ENCODE measurements around the gene RNF10. TPM values are rescaled to one million over a fixed set of nuclear protein-coding genes. Genes with fewer than 3 reads are reported as not detected.
"Not testable (repeated sequence)": the region's sequence is repeated elsewhere in the genome, so short reads cannot be mapped to it uniquely, and the experiment has no call there.

The RNF10 gene
- total and polyA plus RNA-seq, 2 experiments from 2014 or later, result 113 to 149 TPM

DNA sequence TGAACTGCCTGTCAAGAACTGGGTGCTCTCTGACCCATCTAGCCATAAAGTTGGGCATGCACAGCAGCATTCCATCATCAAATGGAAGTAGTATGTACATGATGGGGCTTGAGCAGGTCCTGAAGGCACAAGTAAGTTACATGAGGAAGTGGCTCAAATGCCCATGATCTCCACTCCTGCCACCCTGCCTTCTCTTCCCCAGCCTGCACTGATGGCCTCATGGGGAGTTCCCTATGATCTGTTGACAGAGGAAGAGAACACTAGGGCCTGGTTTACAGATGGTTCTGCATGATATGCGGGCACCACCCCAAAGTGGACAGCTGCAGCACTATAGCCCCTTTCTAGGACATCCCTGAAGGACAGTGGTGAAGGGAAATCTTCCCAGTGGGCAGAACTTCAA lies 77.4 kb downstream of the RNF10 start:
- H3K36me3 ChIP-seq (ENCODE audit: insufficient read depth); H3K4me1 Mint-ChIP-seq; H3K4me2 ChIP-seq; H3K27me3 Mint-ChIP-seq (ENCODE audit: insufficient read depth, low read depth, poor library complexity); DNase-seq (ENCODE audit: low spot score); H3K9me3 Mint-ChIP-seq; H3F3A ChIP-seq (replicated peaks; ENCODE audit: low read depth); H3K4me3 ChIP-seq; H3K79me2 ChIP-seq (replicated peaks; ENCODE audit: insufficient read depth); H3K36me3 Mint-ChIP-seq (ENCODE audit: low read depth); H4K20me1 ChIP-seq (replicated peaks; ENCODE audit: insufficient read depth); H3K4me3 Mint-ChIP-seq; H3K9me2 ChIP-seq (ENCODE audit: insufficient read depth); H2AFZ ChIP-seq; ATAC-seq; H3K27ac ChIP-seq (ENCODE audit: low read depth); H3K4me1 ChIP-seq (ENCODE audit: insufficient read depth); H3K27me3 ChIP-seq (ENCODE audit: insufficient read depth); H3K27ac Mint-ChIP-seq: not testable (repeated sequence)

DNA sequence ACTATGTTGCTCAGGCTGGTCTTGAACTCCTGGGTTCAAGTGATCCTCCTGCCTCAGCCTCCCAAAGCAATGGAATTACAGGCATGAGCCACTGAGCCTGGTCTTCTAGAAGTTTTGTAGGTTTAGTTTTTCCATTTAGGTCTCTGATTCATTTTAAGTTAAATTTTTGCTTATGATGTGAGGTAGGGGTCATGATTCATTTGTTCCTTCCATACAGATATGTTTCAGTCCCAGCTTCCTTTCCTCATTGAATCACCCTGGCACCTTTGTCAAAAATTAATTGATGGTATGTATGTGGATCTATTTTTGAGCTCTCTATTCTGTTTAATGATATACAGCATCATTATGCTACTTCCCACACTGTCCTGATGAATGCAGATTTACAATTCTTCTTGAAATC lies 80.7 kb downstream of the RNF10 start:
- no peaks in the 10 kb centered on the region for H3F3A ChIP-seq (replicated peaks; ENCODE audit: low read depth)
- no peak overlapping the region for H3K4me2 ChIP-seq
- H3K36me3 Mint-ChIP-seq (ENCODE audit: low read depth), result no peaks in the 10 kb centered on the region
- no peak overlapping the region for H3K27ac Mint-ChIP-seq
- peaks cover 3% of the 10 kb centered on the region; the same call in 1 of the 3 replicates for H3K9me3 Mint-ChIP-seq
- no peak overlapping the region for H3K4me3 ChIP-seq
- no peaks in the 10 kb centered on the region for H3K9me2 ChIP-seq (ENCODE audit: insufficient read depth)
- no peaks in the 10 kb centered on the region for H3K36me3 ChIP-seq (ENCODE audit: insufficient read depth)
- H2AFZ ChIP-seq, result no peak overlapping the region
- peaks cover 4% of the 10 kb centered on the region; the same call in 1 of the 2 replicates for H3K4me1 ChIP-seq (ENCODE audit: insufficient read depth)
- H4K20me1 ChIP-seq (replicated peaks; ENCODE audit: insufficient read depth), result no peaks in the 10 kb centered on the region
- DNase-seq (ENCODE audit: low spot score) (no peak), ATAC-seq (no peak)
- peaks cover 10% of the 10 kb centered on the region for H3K4me1 Mint-ChIP-seq
- no peaks in the 10 kb centered on the region for H3K79me2 ChIP-seq (replicated peaks; ENCODE audit: insufficient read depth)
- no peak overlapping the region for H3K4me3 Mint-ChIP-seq
- H3K27ac ChIP-seq (ENCODE audit: low read depth), result no peak overlapping the region
- H3K27me3 Mint-ChIP-seq (ENCODE audit: insufficient read depth, low read depth, poor library complexity), result peaks cover 2% of the 10 kb centered on the region
- no peaks in the 10 kb centered on the region for H3K27me3 ChIP-seq (ENCODE audit: insufficient read depth)
- TF ChIP-seq, protein P1, sequence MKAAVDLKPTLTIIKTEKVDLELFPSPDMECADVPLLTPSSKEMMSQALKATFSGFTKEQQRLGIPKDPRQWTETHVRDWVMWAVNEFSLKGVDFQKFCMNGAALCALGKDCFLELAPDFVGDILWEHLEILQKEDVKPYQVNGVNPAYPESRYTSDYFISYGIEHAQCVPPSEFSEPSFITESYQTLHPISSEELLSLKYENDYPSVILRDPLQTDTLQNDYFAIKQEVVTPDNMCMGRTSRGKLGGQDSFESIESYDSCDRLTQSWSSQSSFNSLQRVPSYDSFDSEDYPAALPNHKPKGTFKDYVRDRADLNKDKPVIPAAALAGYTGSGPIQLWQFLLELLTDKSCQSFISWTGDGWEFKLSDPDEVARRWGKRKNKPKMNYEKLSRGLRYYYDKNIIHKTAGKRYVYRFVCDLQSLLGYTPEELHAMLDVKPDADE (IDR thresholded peaks at IDR 0.05), result no peak
- TF ChIP-seq EZH2phosphoT487 (IDR thresholded peaks at IDR 0.05; ENCODE audit: unreplicated experiment) (no peak), ZNF114 (CRISPR knock-in tag; IDR thresholded peaks at IDR 0.05) (no peak), POLR2AphosphoS5 (IDR thresholded peaks at IDR 0.05; ENCODE audit: low read depth) (no peak), EZH2 (IDR thresholded peaks at IDR 0.05; ENCODE audit: low read depth, unreplicated experiment) (no peak), ZNF331 (CRISPR knock-in tag; IDR thresholded peaks at IDR 0.05; ENCODE audit: low read depth) (no peak), CREB1 (CRISPR knock-in tag; IDR thresholded peaks at IDR 0.05; ENCODE audit: low read depth) (no peak)
- TF ChIP-seq, protein P2, sequence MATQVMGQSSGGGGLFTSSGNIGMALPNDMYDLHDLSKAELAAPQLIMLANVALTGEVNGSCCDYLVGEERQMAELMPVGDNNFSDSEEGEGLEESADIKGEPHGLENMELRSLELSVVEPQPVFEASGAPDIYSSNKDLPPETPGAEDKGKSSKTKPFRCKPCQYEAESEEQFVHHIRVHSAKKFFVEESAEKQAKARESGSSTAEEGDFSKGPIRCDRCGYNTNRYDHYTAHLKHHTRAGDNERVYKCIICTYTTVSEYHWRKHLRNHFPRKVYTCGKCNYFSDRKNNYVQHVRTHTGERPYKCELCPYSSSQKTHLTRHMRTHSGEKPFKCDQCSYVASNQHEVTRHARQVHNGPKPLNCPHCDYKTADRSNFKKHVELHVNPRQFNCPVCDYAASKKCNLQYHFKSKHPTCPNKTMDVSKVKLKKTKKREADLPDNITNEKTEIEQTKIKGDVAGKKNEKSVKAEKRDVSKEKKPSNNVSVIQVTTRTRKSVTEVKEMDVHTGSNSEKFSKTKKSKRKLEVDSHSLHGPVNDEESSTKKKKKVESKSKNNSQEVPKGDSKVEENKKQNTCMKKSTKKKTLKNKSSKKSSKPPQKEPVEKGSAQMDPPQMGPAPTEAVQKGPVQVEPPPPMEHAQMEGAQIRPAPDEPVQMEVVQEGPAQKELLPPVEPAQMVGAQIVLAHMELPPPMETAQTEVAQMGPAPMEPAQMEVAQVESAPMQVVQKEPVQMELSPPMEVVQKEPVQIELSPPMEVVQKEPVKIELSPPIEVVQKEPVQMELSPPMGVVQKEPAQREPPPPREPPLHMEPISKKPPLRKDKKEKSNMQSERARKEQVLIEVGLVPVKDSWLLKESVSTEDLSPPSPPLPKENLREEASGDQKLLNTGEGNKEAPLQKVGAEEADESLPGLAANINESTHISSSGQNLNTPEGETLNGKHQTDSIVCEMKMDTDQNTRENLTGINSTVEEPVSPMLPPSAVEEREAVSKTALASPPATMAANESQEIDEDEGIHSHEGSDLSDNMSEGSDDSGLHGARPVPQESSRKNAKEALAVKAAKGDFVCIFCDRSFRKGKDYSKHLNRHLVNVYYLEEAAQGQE (IDR thresholded peaks at IDR 0.05; ENCODE audit: unreplicated experiment), result no peak
- TF ChIP-seq, protein P3, sequence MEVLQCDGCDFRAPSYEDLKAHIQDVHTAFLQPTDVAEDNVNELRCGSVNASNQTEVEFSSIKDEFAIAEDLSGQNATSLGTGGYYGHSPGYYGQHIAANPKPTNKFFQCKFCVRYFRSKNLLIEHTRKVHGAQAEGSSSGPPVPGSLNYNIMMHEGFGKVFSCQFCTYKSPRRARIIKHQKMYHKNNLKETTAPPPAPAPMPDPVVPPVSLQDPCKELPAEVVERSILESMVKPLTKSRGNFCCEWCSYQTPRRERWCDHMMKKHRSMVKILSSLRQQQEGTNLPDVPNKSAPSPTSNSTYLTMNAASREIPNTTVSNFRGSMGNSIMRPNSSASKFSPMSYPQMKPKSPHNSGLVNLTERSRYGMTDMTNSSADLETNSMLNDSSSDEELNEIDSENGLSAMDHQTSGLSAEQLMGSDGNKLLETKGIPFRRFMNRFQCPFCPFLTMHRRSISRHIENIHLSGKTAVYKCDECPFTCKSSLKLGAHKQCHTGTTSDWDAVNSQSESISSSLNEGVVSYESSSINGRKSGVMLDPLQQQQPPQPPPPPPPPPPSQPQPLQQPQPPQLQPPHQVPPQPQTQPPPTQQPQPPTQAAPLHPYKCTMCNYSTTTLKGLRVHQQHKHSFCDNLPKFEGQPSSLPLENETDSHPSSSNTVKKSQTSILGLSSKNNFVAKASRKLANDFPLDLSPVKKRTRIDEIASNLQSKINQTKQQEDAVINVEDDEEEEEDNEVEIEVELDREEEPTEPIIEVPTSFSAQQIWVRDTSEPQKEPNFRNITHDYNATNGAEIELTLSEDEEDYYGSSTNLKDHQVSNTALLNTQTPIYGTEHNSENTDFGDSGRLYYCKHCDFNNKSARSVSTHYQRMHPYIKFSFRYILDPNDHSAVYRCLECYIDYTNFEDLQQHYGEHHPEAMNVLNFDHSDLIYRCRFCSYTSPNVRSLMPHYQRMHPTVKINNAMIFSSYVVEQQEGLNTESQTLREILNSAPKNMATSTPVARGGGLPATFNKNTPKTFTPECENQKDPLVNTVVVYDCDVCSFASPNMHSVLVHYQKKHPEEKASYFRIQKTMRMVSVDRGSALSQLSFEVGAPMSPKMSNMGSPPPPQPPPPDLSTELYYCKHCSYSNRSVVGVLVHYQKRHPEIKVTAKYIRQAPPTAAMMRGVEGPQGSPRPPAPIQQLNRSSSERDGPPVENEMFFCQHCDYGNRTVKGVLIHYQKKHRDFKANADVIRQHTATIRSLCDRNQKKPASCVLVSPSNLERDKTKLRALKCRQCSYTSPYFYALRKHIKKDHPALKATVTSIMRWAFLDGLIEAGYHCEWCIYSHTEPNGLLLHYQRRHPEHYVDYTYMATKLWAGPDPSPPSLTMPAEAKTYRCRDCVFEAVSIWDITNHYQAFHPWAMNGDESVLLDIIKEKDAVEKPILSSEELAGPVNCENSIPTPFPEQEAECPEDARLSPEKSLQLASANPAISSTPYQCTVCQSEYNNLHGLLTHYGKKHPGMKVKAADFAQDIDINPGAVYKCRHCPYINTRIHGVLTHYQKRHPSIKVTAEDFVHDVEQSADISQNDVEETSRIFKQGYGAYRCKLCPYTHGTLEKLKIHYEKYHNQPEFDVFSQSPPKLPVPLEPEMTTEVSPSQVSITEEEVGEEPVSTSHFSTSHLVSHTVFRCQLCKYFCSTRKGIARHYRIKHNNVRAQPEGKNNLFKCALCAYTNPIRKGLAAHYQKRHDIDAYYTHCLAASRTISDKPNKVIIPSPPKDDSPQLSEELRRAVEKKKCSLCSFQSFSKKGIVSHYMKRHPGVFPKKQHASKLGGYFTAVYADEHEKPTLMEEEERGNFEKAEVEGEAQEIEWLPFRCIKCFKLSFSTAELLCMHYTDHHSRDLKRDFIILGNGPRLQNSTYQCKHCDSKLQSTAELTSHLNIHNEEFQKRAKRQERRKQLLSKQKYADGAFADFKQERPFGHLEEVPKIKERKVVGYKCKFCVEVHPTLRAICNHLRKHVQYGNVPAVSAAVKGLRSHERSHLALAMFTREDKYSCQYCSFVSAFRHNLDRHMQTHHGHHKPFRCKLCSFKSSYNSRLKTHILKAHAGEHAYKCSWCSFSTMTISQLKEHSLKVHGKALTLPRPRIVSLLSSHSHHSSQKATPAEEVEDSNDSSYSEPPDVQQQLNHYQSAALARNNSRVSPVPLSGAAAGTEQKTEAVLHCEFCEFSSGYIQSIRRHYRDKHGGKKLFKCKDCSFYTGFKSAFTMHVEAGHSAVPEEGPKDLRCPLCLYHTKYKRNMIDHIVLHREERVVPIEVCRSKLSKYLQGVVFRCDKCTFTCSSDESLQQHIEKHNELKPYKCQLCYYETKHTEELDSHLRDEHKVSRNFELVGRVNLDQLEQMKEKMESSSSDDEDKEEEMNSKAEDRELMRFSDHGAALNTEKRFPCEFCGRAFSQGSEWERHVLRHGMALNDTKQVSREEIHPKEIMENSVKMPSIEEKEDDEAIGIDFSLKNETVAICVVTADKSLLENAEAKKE (CRISPR knock-in tag; IDR thresholded peaks at IDR 0.05), result no peak
- TF ChIP-seq, protein P4, sequence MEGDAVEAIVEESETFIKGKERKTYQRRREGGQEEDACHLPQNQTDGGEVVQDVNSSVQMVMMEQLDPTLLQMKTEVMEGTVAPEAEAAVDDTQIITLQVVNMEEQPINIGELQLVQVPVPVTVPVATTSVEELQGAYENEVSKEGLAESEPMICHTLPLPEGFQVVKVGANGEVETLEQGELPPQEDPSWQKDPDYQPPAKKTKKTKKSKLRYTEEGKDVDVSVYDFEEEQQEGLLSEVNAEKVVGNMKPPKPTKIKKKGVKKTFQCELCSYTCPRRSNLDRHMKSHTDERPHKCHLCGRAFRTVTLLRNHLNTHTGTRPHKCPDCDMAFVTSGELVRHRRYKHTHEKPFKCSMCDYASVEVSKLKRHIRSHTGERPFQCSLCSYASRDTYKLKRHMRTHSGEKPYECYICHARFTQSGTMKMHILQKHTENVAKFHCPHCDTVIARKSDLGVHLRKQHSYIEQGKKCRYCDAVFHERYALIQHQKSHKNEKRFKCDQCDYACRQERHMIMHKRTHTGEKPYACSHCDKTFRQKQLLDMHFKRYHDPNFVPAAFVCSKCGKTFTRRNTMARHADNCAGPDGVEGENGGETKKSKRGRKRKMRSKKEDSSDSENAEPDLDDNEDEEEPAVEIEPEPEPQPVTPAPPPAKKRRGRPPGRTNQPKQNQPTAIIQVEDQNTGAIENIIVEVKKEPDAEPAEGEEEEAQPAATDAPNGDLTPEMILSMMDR (conservative IDR thresholded peaks at IDR 0.05; ENCODE audit: low read depth in 2 of 2), result no peak
